Measurements from ENCODE around the gene TRPM4. TPM values are rescaled to one million over a fixed set of nuclear protein-coding genes. Genes with fewer than 3 reads are reported as not detected.

Gene TRPM4
- total and polyA plus RNA-seq, 2 donors (not counting 3 experiments of a cell fraction or from before 2014, with no cell fraction given): 17.6 to 38.9 TPM

DNA sequence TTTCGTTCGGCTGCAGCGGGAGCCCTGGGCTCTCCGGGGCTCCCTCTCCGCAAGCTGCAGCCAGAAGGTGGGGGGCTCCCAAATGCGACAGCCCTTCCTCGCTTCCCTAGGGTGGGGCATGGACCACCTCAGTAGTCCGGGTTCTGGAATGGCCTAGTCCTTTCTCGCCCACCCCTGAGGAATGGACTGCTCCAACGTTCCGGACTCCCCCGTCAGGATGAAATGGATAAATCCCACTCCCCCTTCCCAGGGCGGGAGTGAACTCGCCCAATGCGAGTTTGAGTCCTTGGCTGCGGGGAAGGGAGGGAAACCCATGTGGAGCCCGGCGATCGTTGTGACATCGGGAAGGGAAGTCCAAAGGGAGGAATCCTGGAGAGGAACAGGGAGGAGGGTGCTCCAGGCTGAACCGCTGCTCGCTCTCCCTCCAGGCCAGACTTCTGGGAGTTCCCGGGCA lies 7.9 kb upstream of the TRPM4 start:
- Histone ChIP-seq H3K79me2 (ENCODE audit: control insufficient read depth, insufficient read depth, low read length) (no peaks in the 10 kb centered on the region), H2AFZ (ENCODE audit: low read depth, low read length) (peak overlapping the region; percentile 90), H3K4me1 (ENCODE audit: control insufficient read depth, extremely low read depth, insufficient read depth, low read length) (peaks cover 28% of the 10 kb centered on the region), H3K36me3 (ENCODE audit: control insufficient read depth in 2 of 2, extremely low read depth in 1 of 2, insufficient read depth in 2 of 2, low read length in 2 of 2) (no peaks in the 10 kb centered on the region), H3K4me3 (replicated peaks in 1 of 3; ENCODE audit: insufficient read depth in 1 of 3, low read depth in 1 of 3, low read length in 3 of 3) (peak overlapping the region; percentile 31 to 73 (median 61)), H4K20me1 (replicated peaks; ENCODE audit: control insufficient read depth, extremely low read depth, insufficient read depth, low read length) (no peaks in the 10 kb centered on the region), H3K9ac (replicated peaks; ENCODE audit: extremely low read depth, insufficient read depth, low read length) (peak overlapping the region; percentile 50), H3K27me3 (ENCODE audit: control insufficient read depth in 2 of 2, insufficient read depth in 2 of 2, low read length in 2 of 2) (peaks cover 2 to 5% of the 10 kb centered on the region in 2 experiments), H3K9me3 (replicated peaks; ENCODE audit: control insufficient read depth, insufficient read depth, low read length) (no peaks in the 10 kb centered on the region), H3K4me2 (ENCODE audit: insufficient read depth, low read length) (peak overlapping the region; percentile 95), H3K27ac (ENCODE audit: insufficient read depth, low read depth, low read length) (peak overlapping the region; percentile 42), H3K9me1 (replicated peaks; ENCODE audit: control insufficient read depth, extremely low read depth, insufficient read depth, low read length) (no peaks in the 10 kb centered on the region)
- dilution Hi-C loops (cut with MboI; ENCODE audit: extremely low pct_ligation_motif_present, low sequenced_read_pairs): no loop called here
- BruUV-seq (replicated peaks): TSS peak; percentile 31
- intact Hi-C loops (cut with micrococcal nuclease): loop anchor here (1.0 to 10.0 kb wide), 5 partner anchors 8 to 155 kb away; partner anchors contain the start of genes C19orf73, GYS1, PPFIA3 and RUVBL2
- ChIA-PET POLR2A (no interaction called here), CTCF (interaction anchor here (0.6 to 4.1 kb wide), 10 partner anchors 11 to 151 kb away, joined by 4 to 56 read pairs (median 7); no protein-coding TSS in a partner anchor)
- FAIRE-seq (no peak), DNase-seq (ENCODE audit: low read depth, low spot score) (peak; percentile 75)
- TF ChIP-seq POLR2AphosphoS5 (IDR thresholded peaks at IDR 0.05; ENCODE audit: insufficient read depth, low read depth, low read length): peak; percentile 22
- TF ChIP-seq CTCF (IDR thresholded peaks at IDR 0.05; ENCODE audit: extremely low read depth in 1 of 2, insufficient read depth in 1 of 2, low read depth in 1 of 2, low read length in 2 of 2): no peak
- no peak for TF ChIP-seq GATA2 (IDR thresholded peaks at IDR 0.05; ENCODE audit: insufficient read depth, insufficient read length, low read depth, low read length)
- TF ChIP-seq EZH2 (IDR thresholded peaks at IDR 0.05; ENCODE audit: borderline replicate concordance, low read depth, low read length, severe bottlenecking): no peak
- no peak for TF ChIP-seq JUN (IDR thresholded peaks at IDR 0.05; ENCODE audit: borderline replicate concordance, insufficient read depth, insufficient read length, low read depth)
- peak; percentile 14 for TF ChIP-seq POLR2A (IDR thresholded peaks at IDR 0.05; ENCODE audit: low read depth, low read length)
- TF ChIP-seq MAX (IDR thresholded peaks at IDR 0.05; ENCODE audit: insufficient read depth, insufficient read length): no peak
- TF ChIP-seq FOS (IDR thresholded peaks at IDR 0.05; ENCODE audit: borderline replicate concordance, insufficient read depth, low read length): no peak
- no peak for TF ChIP-seq MYC (IDR thresholded peaks at IDR 0.05; ENCODE audit: low read depth, low read length)

Data from endothelial cell of umbilical vein (primary cell).